DMS 273 treated with DMSO at 0.1 percent for 48 hours (cell line): ENCODE results near the gene PER2.
A peak's percentile ranks its signal among the peaks of the same experiment; 100 is the strongest.

Experiments
- DNase-seq: peaks from one replicate; lab custom pipeline; 2025; lab: John Stamatoyannopoulos, UW

PER2 gene

DNA sequence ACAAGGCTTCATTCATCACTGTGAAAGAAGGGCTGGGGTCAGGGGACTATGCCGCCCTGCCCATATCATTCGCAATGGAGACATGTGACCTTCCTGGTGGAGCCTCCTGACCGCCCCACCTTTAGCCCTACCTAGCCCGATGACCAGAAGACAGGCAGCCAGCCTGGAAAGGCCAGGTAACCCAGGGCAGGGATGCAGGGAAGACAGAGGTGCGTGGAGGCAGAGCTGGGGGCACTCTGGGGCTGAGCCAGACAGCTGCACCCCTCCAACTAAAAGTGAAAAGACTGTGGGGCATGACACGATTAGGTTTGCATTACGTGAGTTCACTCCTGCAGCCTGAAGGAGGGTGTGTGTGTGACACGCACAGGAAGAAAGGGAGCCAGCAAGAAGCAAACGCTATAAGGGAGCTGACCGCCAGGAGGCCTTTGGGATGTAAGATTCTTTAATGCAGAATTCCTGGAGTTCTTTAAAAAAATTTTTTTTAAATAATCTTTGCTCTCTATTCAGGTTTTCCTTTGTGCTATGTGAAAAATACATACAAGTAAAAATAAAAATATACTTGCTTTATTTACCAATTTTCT is 44.8 kb downstream of the PER2 start:
- no peak for DNase-seq

DNA sequence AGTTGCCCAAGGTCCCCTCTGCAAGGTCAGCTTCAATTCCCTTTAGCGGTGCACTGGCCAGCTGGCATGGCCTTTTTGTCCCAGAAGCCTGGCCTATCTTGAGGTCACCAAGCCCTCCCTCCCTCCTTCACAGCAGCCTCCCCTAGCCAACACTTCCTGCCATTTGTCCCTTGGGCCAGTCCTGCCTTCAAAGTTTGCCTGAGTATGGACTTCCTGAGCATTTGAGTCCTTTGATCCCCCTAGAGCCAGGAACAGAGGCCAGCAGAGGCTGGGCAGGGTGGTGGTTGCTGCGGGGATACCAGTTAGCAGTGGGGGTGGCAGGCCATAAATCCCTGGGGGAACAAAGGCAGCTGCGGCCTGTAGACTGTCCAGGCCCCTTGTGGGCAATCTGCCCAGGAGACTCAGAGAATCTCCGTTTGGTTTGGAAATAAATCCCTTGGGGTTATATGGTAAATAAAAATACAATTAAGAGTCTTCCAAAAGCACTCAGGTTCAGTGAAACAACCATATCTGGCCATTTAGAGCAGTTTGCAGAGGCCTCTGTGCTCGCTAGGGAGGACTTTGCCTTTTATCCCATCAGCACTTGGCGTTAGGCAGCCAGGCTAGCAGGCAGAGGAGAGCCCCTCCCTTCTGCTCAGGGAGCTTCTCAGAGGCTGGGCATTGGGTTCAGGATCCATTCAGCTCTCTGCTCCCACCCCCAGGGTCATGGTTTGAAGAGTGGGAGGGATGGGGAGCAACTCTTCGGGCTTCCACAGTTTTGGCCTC is 45.5 kb downstream of the PER2 start:
- DNase-seq: no peak

DNA sequence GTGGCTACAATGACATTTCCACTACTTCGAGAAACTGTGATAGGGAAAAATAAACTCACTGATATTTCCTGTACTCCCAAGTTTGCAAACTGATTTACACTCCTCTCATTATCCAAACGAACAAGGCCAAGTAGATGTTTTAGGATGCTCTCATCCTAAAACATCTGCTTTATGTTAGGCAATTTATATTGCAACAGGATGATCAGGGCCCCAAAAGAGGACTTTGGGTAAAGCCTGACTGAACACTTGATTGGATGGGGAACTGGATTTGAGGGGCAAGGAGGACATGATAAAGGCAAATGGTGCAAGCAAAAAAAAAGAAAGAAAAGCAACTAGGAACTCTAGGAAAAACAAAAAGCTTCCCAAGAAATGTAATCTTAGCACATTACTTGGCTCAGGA is 46.4 kb downstream of the PER2 start:
- DNase-seq: no peak

DNA sequence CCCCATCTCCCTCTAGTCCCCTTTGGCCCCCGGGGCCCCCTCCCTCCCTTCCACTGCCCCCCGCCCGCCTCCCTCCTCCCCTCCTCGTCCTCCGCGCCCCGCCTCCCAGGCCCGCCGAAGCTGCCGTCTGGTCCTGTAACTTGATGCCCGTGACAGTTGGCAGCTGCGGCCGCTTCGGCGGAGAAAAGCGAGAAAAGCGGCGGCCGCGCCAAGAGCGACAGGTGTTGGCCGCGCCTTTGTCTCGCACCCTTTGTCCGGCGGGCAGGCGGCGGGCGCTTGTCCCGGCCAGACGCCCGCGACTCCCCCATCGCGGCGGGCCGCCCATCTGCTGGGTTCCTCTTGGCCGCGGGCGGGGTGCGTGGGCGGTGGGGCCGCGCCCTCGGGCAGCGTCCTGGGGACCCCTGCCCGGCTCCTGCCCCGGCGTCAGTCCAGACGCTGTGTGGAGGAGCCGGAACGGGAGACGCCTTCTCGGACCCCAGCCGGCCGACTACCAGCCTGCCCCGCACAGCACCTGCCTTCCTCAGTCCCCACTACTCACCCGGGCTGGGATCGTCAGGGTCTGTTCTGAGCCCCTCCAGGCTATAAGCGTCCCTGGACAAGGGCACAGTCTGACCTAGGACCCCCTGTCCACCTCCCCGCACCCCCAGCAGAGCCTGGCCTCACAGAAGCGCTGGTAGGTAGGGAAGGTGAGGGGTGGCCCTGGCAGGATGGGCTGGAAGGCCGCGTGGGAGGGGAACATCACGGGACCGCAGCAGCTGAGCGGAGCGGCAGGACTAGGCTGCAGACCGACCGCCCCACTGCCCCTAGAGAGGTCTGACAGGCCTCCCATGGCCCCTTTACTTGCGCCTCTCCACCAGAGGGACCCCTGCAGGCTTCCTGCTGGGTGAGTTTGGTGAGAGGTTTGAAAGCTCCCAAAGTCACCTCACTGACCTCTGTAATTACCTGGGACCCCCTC is 47.4 kb downstream of the PER2 start:
- DNase-seq: peak; percentile 81

DNA sequence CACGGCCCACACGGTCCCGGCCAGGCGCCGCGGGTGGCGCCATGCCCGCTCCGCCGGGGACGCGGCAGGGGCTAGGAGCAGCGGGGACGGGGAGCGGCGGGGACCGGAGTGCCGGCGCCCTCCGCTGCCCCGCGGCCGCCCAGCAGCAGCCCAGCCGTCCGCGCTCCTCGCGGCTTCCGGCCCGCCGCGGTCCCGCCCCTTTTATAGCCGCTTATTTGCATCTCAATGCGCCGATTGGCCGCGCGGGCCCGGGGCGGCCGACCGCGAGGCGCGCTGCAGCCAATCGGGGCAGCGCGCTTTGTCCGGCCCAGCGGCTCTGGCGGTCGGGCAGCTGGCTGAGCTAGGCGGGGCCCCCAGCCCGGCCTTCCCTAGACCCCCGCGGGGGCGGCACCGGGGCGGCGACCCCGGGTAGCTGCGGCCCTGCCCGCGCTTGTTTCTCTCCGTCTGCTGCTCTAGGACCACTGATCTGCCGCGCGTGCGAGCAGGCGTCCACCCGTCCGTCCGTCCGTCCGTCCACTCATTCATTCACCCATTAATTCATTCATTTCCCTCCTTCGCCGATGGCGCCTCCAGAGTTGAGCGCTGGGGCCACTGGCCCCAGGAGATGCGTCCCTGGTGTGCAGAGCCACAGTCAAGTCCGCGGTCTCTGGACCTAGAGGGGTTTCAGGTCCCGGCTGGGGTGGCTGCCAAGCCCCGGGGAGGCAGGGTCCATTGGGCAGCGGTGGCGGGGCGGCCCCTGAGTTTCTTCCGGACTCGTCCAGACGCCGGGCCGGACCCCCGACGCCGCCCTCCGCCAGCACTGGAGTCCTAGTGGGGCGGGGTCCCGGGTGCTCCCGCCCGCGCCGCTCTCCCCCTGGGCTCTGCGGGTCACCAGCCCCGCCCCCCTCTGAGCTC is 48.3 kb downstream of the PER2 start, which contains the start of gene HES6:
TSS of gene HES6 (minus strand) at position 176 of the 894 bp plus-strand sequence. CDS start at position 43, 133 bp downstream.
- peak; percentile 78 for DNase-seq

DNA sequence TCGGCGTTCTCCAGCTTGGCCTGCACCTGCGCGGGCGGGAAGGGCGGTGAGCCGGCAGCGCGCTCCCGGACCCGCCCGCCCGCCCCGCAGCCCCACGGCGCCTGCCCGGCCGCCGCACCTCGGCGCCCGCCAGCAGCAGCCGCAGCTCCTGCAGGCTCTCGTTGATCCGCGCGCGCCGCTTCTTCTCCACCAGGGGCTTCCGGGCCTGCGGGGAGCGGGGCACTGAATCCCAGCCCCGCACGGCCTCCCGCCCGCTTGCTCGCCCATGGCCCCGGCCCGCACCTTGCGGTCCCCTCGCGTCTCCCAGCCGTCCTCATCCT is 48.9 kb downstream of the PER2 start:
- no peak for DNase-seq

DNA sequence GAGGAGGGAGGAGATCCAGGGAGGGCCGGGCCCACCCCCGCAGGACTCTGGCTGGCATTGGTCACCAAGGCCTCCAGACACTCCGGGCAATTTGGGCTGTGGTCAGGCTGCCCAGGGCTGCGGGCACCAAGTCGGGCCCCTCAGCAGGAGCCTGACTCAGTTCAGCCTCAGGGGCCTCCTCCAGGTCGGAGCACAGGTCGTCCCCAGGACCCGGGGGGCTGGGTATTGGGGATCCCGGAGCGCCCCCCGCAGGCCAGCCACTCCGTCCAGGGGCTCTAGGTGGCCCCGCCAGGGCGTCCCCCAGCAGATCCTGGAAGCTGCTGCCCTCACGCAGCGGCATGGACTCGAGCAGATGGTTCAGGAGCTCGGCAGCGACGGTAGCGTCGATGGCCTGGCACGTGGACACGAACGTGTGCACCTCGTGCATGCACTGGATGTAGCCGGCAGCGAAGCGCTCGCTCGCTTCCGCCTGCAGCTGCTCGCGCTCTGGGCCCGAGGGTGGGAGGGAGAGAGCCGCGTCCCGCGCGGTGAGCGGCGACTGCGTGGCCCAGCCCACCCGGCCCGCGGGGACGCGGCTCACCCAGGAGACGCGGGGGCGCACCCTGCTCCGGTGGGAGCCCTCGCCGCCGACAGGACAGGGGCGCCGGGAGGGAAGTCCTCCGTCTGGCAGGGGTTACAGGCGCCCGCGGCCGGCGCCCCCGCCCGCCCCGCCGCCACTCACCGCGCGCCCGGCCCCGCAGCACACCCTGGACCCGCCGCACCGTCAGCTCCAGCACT is 49.5 kb downstream of the PER2 start:
- no peak for DNase-seq

DNA sequence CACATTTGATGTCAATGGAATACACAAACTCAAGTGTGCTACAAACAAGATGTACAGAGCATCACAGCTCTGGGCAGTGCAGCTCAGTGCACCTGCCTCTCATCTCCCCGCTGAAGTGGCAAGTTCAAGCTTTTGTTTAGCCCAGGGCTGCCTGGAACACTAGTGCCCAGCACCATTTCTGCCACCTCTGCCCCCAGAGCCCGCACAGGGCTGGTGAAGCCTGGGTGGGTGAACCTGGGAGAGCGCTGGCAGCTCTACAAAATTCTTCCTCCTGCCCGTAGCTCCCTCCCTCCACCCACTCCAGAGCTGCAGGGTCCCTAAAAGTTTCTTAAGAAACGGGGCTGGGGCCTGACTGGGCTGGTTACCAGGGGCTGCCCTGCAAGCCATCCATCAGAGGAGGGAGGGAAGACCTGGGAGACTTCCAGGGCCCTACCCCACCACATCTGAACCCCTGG is 50.1 kb downstream of the PER2 start:
- DNase-seq: no peak

DNA sequence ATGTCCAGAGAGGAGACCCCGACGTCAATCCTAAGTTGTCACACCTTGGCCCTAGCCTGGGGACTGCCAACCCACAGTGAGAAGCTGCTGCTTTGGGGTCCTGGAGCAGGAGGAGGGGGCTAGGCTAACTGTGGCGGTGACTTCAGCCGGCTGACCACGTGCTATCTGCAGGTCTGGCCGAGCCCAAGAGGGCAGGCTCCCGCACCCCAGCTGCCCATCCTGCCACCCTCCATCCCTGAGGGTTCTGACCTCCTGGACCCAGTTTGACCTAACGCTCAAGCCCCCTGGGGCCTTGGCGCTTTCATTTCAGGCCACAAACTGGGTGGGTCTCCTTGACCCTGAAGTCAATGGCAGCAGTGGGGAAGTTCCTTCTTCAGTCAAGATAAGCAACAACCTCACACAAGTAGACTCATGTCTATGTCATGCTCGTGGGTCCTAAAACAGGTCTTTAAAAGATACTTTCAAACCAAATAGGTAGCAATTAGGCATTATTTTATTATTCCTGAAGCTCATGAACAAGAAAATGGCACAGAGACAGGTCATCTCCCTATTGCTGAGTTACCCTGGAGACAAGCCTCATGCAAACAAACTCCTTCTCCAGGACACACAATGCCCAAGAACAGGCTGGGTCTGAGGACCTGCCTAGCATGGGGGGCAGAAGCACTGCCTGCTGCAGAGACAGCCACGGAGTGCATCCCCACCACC is 50.8 kb downstream of the PER2 start:
- no peak for DNase-seq

DNA sequence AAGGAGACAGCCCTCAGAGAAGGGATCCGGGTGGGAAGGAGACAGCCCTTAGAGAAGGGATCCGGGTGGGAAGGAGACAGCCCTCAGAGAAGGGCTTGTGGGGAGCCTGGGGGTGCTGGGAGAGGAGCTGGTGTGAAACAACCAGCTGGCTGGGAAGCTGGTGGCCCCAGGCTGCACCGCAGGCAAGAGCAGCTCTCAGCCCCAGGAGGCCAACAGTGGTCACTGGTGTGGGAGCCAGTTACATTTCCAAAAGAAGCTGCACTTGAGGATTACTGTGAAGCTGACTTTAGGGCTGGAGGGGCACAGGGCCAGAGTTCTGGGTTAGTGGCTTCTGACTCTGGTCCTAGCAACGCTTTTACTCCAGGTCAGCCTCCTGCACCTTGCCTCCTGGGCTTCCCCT is 51.8 kb downstream of the PER2 start:
- no peak for DNase-seq

DNA sequence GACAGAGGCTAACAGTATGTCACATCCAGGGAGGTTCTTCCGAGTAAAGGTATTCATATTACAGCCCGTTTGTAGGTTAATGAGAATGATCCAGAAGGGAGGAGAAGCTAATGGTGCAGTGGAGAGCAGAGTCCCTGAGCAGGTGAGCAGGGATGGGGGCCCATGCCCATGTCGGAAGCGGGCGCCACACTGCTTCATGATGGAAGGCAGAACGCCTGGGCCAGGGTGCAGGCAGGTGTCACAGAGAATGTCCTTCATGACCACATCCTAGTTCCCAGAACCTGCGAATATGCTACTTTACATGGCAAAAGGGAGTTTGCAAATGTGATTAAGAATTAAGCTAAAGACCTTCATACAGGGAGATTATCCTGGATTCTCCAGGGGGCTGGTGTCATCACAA is 52.6 kb downstream of the PER2 start:
- DNase-seq: no peak

DNA sequence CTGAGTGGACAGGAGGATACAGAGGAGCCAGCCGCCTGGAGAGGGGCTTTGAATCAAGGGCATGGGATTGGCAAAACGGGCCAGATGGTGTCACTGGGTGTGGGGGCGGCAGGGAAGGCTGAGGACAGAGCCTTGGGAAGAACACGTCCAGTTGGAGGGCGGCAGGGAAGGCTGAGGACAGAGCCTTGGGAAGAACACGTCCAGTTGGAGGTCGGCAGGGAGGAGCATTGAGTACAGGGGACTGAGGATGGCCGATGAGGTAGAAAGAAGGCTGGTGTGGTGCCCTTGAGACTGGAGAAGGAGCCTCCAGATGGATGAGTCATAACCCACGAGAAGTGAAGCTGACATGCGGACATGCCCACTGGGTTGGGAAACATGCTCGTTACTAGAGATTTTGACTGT is 53.1 kb downstream of the PER2 start:
- no peak for DNase-seq

DNA sequence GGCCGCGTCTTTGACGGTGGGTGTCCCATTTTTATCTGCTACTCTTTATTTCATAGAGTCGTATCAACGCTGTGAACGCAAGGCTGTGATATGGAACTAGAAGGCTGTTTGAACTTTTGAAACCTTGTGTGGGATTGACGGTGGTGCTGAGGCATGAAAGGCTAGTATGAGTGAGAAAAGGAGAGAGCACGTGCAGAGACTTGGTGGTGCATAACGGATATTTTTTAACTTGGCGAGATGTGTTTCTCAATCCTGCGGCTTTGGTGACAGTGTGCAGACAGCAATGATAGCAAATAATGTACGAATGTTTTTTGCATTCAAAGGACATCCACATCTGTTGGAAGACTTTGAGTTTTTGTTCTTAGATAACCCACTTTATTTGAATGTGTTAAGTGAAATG is 54.8 kb downstream of the PER2 start:
- no peak for DNase-seq

DNA sequence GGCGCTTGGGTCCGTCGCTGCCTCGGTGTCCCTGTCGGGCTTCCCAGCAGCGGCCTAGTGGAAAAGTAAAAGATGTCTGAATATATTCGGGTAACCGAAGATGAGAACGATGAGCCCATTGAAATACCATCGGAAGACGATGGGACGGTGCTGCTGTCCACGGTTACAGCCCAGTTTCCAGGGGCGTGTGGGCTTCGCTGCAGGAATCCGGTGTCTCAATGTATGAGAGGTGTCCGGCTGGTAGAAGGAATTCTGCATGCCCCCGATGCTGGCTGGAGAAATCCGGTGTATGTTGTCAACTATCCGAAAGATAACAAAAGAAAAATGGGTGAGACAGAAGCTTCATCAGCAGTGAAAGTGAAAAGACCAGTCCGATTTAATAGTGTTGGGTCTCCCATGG is 56.6 kb downstream of the PER2 start:
- no peak for DNase-seq

DNA sequence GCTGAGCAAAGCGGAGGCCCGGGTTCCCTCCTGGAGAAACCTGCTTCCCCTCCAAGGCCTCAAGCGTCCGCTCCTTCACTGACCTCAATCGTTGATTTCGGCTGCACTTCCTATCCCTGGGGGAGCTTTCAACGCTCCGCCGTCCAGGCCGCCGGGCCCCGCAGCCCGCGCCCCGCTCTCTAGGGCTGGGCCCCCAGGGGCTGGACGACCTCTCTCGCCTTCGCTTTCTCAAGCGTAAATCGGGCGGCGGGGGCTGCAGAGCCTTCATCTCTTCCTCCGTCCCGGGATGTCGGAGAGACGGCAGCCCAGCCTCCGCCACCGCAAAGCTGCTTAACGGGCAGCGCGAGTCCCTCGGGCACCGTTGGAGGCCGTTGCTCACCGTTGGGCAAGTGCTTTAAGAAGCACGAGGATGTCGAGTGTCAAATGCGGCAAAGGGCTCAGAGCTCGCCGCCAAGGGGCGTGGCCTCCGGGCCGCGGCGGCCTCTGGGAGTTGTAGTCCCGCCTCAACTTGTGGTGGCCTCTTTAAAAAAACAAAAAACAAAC is 57.1 kb downstream of the PER2 start:
- no peak for DNase-seq

DNA sequence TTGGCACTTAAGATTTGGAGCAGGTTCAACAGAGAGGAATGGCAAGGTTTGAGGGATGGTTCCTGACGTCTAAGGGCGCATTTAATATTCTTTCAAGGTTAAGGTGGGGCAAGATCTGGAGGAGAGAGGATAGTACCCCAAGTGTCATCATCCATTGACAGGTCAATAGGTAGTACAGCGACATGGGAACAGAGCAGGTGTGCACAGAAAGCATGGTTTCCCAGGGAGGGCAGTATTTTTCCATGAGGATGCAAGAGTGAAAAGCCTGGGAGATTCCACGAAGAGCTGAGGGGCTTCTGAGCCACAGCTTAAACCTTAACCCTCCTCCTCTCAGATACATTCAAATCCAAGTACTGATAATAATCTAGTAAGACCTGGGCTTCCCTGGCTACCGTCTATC is 57.7 kb downstream of the PER2 start:
- DNase-seq: no peak

DNA sequence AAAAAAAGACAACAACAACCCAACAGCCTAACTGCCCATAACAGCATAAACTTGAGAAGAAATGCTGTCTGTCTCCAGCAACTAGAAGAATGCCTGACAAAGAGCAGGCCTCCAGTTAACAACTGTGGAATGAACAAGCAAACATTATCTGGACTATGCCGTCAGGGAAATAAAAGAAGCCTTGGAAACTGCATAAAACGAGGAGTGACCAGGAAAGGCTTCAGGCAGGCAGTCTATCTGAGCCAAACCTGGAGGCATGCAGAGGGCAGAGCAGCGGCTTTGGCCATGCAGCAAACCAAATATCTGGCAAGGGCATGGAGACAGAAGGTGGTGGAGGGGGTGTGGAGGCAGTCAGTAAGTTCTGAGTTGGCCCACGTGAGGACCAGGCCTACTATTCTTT is 59.7 kb downstream of the PER2 start:
- DNase-seq: no peak

DNA sequence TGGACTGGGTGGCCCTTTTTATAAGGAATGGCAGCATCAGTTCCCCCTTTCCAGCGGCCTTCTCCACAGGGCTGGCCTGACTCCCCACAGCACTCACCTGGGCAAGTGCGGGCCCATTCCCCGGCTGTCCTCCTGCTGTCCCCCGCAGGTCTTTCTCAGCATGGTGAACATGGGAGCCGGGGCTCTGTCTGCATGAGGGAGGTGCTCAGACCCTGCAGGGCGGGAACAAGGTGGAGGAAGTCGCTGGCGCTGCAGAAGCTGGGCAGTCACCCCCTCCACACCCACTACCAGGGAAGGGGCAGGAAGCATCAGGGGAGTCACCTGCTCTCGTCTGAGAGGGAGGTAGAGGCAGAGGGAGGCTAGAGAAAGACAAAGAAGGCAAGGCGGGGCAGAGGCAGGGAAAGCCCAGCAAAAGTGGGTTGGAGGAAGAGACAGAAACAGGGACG is 60.8 kb downstream of the PER2 start:
- no peak for DNase-seq

DNA sequence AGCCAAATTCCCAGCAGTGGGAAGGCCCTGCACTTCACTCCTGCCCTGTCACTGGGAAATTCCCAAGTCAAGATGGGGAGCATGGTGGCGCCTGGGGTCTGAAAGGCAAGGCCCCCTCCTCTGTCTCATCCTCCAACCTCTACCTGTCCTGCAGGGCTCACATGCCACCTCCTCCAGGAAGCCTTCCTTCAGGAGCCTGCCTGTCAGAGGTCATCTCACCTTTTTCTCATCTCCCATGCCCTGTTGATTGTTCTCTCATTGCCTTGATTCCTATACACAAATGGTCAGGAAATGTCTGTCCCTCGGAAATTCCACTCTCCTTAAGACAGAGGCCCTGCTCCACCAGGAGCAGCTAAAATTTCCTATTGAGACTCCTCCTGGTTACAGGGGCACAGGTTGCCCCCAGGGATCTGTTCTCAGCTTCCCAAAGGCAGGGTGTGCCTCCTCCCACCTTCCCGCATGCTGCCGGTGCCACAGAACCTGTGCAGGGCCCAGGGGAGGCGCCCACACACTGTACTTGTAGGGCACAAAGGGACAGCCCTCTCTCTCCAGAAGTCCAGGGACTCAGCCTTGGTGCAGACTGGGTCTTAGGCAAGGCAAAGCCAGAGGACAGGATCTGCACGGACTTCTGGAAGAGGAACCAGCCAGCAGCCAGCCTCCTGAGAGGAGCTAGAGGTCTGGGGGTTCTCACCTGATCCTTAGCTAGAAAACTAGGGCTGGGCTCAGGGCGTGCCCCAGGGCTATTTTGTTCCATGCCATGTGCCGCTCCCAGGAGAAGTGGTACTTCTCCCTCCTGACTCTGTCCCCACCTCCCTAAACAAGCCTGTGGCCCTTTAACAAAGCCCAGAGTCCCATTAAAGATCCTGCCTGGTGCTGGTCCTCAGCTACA is 61.5 kb downstream of the PER2 start:
- no peak for DNase-seq
